Transverse colon (tissue), 4 donors: Measurements from ENCODE around the gene SRRM4. TPM values are rescaled to one million over a fixed set of nuclear protein-coding genes. Genes with fewer than 3 reads are reported as not detected.
A peak's percentile ranks its signal among the peaks of the same experiment; 100 is the strongest.
"Not testable (repeated sequence)": the region's sequence is repeated elsewhere in the genome, so short reads cannot be mapped to it uniquely, and the experiment has no call there.

ENCODE experiments used
- DNase-seq: peaks from one replicate; pipeline ENCODE4 v3.0.0-alpha.2; 2019
- H3K27ac ChIP-seq, 4 donors: fragments of 200-600 bp; sonication (generic); 2 replicates each; pipeline ENCODE4 v1.5.1; 2016 to 2018; ENCODE audit warnings: inconsistent platforms in 4 of 4
- H3K27me3 ChIP-seq: fragments of 200-600 bp; sonication (generic); 2 replicates; pipeline ENCODE4 v1.5.1; 2017; ENCODE audit warnings: inconsistent platforms
- H3K36me3 ChIP-seq, 4 donors: fragments of 200-600 bp; sonication (generic); 2 replicates each; pipeline ENCODE4 v1.5.1; 2017 to 2019; ENCODE audit warnings: inconsistent platforms in 4 of 4
- H3K4me1 ChIP-seq, 4 donors: fragments of 200-600 bp; sonication (generic); 2 replicates each; pipeline ENCODE4 v1.5.1; 2017 to 2020; ENCODE audit warnings: inconsistent platforms in 4 of 4
- H3K4me3 ChIP-seq, 4 donors: fragments of 200-600 bp; sonication (generic); 1 replicate in 1 of 4; 2 replicates in 3 of 4; pipeline versions ENCODE4 v1.5.1 to v1.6.1; 2017 to 2019; ENCODE audit warnings: inconsistent platforms in 4 of 4
- H3K9me3 ChIP-seq, 2 donors: fragments of 200-600 bp; sonication (generic); 2 replicates each; pipeline ENCODE4 v1.5.1; 2017 to 2019; ENCODE audit warnings: inconsistent platforms in 2 of 2
- EP300 ChIP-seq: sonication (generic); formaldehyde crosslinking; IDR thresholded peaks from one replicate; pipeline ENCODE4 v1.6.1; 2017; ENCODE audit warnings: antibody characterized with exemption, low read depth
- POLR2A ChIP-seq: fragments of 450-650 bp; IDR thresholded peaks from one replicate; pipeline ENCODE4 v1.6.1; 2016; ENCODE audit warnings: antibody characterized with exemption, mild to moderate bottlenecking, moderate library complexity
- POLR2AphosphoS5 ChIP-seq, 3 donors: sonication (generic); formaldehyde crosslinking; IDR thresholded peaks; one replicate each; pipeline ENCODE4 v1.6.1; 2016; ENCODE audit warnings: antibody characterized with exemption in 3 of 3
- WGBS, 2 donors: methylation state at CpG; one replicate each; pipeline ENCODE4 v1.1.5; 2018; ENCODE audit warnings: low coverage in 1 of 2; 5-methylcytosine and 5-hydroxymethylcytosine counted together
- in situ Hi-C, 4 donors: fragments of 200-750 bp; cut with MboI; loops; one replicate each; pipeline versions ENCODE4 v1.15.0 to v1.15.1; 2017; ENCODE audit warnings: low sequenced_read_pairs in 3 of 4, low pct_ligation_motif_present in 1 of 4, low pct_unique_long_range_greater_than_20kb in 1 of 4
- intact Hi-C: fragments of 100-400 bp; cut with DNase I; formaldehyde crosslinking; loops from one replicate; pipeline ENCODE4 v1.15.1; 2023; ENCODE audit warnings: low total_unique reads
- total RNA-seq, 4 donors: library from RNA; depleted of rRNA; stranded (reverse); fragments of >200 nt; gene quantifications; one replicate each; pipeline ENCODE4 v1.1.0, GENCODE V29; 2016
- TF ChIP-seq, protein P1 (sequence below), 5 experiments: fragments of 200-600 bp in 3 of 5; fragments of 450-650 bp in 2 of 5; sonication (generic) in 3 of 5; IDR thresholded peaks; 1 replicate in 2 of 5; 2 replicates in 3 of 5; pipeline ENCODE4 v1.5.1; 2016 to 2017; ENCODE audit warnings: antibody characterized with exemption in 5 of 5, inconsistent platforms in 3 of 5, mild to moderate bottlenecking in 2 of 5, moderate library complexity in 1 of 5

SRRM4 gene
- total RNA-seq, 4 donors from 2014 or later, result 0.14 TPM; not detected in 3

DNA sequence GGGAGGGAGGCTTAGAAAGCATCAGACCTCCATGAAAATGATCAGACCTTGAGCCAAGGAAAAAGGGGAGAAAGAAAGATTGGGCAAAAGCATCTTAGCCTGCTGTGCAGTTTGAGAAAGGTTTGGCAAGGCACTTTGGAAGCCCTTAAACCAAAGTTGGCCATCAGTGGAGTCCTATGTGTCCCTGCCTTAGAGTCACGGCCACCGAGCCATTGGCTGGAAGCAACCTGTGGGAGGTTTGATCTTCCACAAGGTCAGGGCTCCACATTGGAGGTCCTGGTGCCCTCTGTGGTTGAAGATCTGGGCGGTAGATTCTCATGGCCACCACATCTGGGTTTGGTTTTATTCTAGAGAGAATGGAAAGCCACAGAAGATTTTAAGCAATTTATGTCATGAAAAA lies 44.4 kb downstream of the SRRM4 start:
- in situ Hi-C loops, result loop anchor here in 3 of 4 donors (25.0 kb wide), 1 partner anchor 613 kb away; no protein-coding TSS in a partner anchor
- 86 to 100% methylated on average over 1 to 3 of the region's 3 CpGs for whole genome bisulfite sequencing, 2 donors

GRCh38 chr12:119033332-119033731 lies 52.0 kb downstream of the SRRM4 start:
- intact Hi-C loops (loop anchor here (5.0 kb wide), 1 partner anchor 626 kb away; no protein-coding TSS in a partner anchor), in situ Hi-C loops (loop anchor here in 3 of 4 donors (25.0 kb wide), 1 partner anchor 621 kb away; no protein-coding TSS in a partner anchor)
- not testable (repeated sequence) for H3K4me3 ChIP-seq, DNase-seq, H3K36me3 ChIP-seq, H3K4me1 ChIP-seq, H3K9me3 ChIP-seq, H3K27ac ChIP-seq, H3K27me3 ChIP-seq
- 87 to 91% methylated on average over 13 to 14 of the region's 14 CpGs for WGBS, 2 donors

More for the DNA sequence above, 44.4 kb downstream of the SRRM4 start:
- no peaks in the 10 kb centered on the region for H3K36me3 ChIP-seq
- H3K27ac ChIP-seq, result no peak overlapping the region
- H3K9me3 ChIP-seq, result no peaks in the 10 kb centered on the region
- no peaks in the 10 kb centered on the region for H3K4me1 ChIP-seq
- DNase-seq, result no peak
- H3K4me3 ChIP-seq, result no peak overlapping the region
- TF ChIP-seq POLR2A (no peak), EP300 (no peak)
- intact Hi-C loops, result no loop called here
- peaks cover 2% of the 10 kb centered on the region for H3K27me3 ChIP-seq

- Histone ChIP-seq H3K4me1 (no peaks in the 10 kb centered on the region), H3K9me3 (no peaks in the 10 kb centered on the region), H3K27ac (no peak overlapping the region), H3K4me3 (no peak overlapping the region), H3K27me3 (no peaks in the 10 kb centered on the region), H3K36me3 (no peaks in the 10 kb centered on the region)
- peak; percentile 8 for DNase-seq
- WGBS, 2 donors, result 54 to 79% methylated on average over 6 to 17 of the region's 17 CpGs
- intact Hi-C loops, result no loop called here
- TF ChIP-seq POLR2A, result no peak
- TF ChIP-seq, protein P1, sequence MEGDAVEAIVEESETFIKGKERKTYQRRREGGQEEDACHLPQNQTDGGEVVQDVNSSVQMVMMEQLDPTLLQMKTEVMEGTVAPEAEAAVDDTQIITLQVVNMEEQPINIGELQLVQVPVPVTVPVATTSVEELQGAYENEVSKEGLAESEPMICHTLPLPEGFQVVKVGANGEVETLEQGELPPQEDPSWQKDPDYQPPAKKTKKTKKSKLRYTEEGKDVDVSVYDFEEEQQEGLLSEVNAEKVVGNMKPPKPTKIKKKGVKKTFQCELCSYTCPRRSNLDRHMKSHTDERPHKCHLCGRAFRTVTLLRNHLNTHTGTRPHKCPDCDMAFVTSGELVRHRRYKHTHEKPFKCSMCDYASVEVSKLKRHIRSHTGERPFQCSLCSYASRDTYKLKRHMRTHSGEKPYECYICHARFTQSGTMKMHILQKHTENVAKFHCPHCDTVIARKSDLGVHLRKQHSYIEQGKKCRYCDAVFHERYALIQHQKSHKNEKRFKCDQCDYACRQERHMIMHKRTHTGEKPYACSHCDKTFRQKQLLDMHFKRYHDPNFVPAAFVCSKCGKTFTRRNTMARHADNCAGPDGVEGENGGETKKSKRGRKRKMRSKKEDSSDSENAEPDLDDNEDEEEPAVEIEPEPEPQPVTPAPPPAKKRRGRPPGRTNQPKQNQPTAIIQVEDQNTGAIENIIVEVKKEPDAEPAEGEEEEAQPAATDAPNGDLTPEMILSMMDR (IDR thresholded peaks at IDR 0.05), result peak; percentile 34 to 49 (median 44)
- in situ Hi-C loops, result loop anchor here in 3 of 4 donors (25.0 kb wide), 1 partner anchor 625 kb away; no protein-coding TSS in a partner anchor
Observed at GRCh38 chr12:119036878-119037825, 55.8 kb downstream of the SRRM4 start.

DNA sequence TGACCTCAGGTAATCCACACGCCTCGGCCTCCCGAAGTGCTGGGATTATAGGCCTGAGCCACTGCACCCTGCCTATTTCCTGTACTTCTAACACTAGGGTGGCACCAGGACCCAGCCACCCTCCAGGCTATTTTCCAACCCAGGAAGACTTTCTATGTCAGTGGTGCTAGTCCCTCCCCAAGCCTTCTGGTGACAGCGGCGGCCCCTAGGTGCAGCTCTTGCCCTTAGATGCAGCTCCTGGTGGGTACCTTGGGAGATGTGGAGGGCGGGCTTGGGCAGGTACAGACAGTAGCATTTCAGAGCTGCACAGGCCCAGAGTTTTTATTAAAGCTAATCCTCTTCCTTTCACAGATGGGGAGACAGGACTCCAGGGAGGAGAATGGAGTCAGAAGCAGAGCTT lies 62.8 kb downstream of the SRRM4 start:
- TF ChIP-seq POLR2A (no peak), POLR2AphosphoS5 (IDR thresholded peaks at IDR 0.05) (no peak), EP300 (no peak)
- TF ChIP-seq, protein P1 (IDR thresholded peaks at IDR 0.05), result no peak
- DNase-seq, result no peak
- Histone ChIP-seq H3K9me3 (no peaks in the 10 kb centered on the region), H3K36me3 (no peaks in the 10 kb centered on the region), H3K4me3 (no peak overlapping the region), H3K27ac (no peak overlapping the region), H3K27me3 (no peaks in the 10 kb centered on the region), H3K4me1 (no peaks in the 10 kb centered on the region)
- in situ Hi-C loops (loop anchor here in 3 of 4 donors (25.0 kb wide), 1 partner anchor 632 kb away; no protein-coding TSS in a partner anchor), intact Hi-C loops (no loop called here)
- 89% methylated on average over 6 of the region's 6 CpGs; no CpG with 5 or more reads in 1 of the 2 donors for whole genome bisulfite sequencing, 2 donors

DNA sequence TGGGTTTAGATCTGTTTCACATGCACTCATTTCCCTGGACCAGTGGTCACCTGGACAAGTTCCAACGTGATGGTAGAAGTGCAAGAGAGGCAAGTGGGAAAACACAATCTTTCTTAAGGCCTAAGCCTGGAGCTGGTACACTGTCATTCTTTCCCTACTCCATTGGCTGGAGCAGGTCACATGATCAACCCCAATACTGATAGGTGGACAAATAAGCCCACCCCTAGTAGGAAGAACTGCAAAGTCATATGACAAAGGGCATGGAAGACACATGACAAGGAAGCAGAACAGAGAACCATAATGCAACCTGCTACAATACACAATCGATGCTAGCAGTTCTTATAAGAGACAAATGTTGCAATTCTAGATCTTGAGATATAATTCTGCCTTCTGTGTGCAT lies 66.3 kb downstream of the SRRM4 start:
- H3K27ac ChIP-seq, result no peak overlapping the region
- WGBS, 2 donors, result 67 to 77% methylated on average over 2 of the region's 2 CpGs
- H3K9me3 ChIP-seq, result no peaks in the 10 kb centered on the region
- intact Hi-C loops, result no loop called here
- DNase-seq, result no peak
- TF ChIP-seq EP300, result no peak
- TF ChIP-seq, protein P1 (IDR thresholded peaks at IDR 0.05), result no peak
- TF ChIP-seq POLR2A, result no peak
- no peak for TF ChIP-seq POLR2AphosphoS5 (IDR thresholded peaks at IDR 0.05)
- H3K4me1 ChIP-seq, result no peaks in the 10 kb centered on the region
- H3K27me3 ChIP-seq, result no peaks in the 10 kb centered on the region
- in situ Hi-C loops, result loop anchor here in 3 of 4 donors (25.0 kb wide), 1 partner anchor 635 kb away; no protein-coding TSS in a partner anchor
- H3K36me3 ChIP-seq, result no peaks in the 10 kb centered on the region
- no peak overlapping the region for H3K4me3 ChIP-seq
